ENCODE data around the gene IL34. TPM values are rescaled to one million over a fixed set of nuclear protein-coding genes. Genes with fewer than 3 reads are reported as not detected.
A peak's percentile ranks its signal among the peaks of the same experiment; 100 is the strongest.

IL34 gene
- total and polyA plus RNA-seq, 2 of the 13 experiments (the other 11 are each of a cell fraction or from before 2014, with no cell fraction given) = 1.2 to 1.3 TPM

DNA sequence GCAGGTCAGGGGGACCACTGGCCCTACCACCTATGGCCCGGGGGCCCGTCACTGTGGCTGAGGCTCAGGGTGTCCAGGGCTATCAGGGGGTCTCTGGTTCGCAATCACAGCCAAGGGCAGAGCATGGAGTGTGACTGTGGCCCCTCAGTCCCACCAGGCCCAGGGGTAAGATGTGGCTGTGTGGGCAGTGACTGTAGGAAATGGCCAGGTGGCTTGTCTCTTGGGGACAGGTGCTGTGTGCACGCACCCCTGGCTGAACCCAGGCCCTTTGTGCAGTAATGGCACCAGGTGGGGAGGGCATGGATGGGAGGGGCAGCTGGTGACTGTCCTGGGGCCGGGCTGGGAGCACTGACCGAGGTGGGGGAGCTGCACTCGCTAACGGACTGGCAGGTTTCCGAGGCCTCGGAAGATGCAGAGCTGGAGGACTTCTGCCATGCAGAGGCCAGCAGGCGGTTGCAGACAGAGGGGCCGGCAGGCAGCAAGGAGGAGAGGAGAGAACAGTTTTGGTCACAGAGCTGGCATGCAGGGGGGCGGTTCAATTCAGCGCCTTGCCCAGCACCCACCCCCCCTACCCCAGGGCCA is 18.8 kb downstream of the IL34 start:
- FAIRE-seq (no peak), ATAC-seq (no peak), DNase-seq (ENCODE audit: low spot score) (no peak)
- intact Hi-C loops (cut with micrococcal nuclease; ENCODE audit: unreplicated experiment) = no loop called here
- Histone ChIP-seq H3K4me2 (ENCODE audit: low read depth, low read length) (no peak overlapping the region), H4K20me1 (ENCODE audit: insufficient read depth, low read length) (peaks cover 32% of the 10 kb centered on the region), H3K9me3 (ENCODE audit: low read length) (no peaks in the 10 kb centered on the region), H2AFZ (ENCODE audit: low read length) (no peak overlapping the region), H3K27me3 (ENCODE audit: control insufficient read depth in 1 of 2, insufficient read depth in 2 of 2, low read length in 2 of 2) (no peaks in the 10 kb centered on the region), H3K27ac (ENCODE audit: extremely low read length, insufficient read depth, low read length) (no peak overlapping the region), H3K36me3 (replicated peaks in 1 of 2; ENCODE audit: control insufficient read depth in 1 of 2, insufficient read depth in 2 of 2, low read length in 2 of 2) (peaks cover 41 to 72% of the 10 kb centered on the region in 2 experiments), H3K4me1 (ENCODE audit: insufficient read depth, low read length) (no peaks in the 10 kb centered on the region), H3K9ac (ENCODE audit: insufficient read depth, low read depth, low read length) (no peak overlapping the region), H3K4me3 (replicated peaks in 1 of 3; ENCODE audit: insufficient read depth in 1 of 3, low read depth in 2 of 3, low read length in 3 of 3) (no peak overlapping the region), H3K79me2 (ENCODE audit: insufficient read depth, low read length) (peaks cover 9% of the 10 kb centered on the region)
- ChIA-PET CTCF (ENCODE audit: low intra/inter-chr PET ratio, low total read pairs) (no interaction called here), POLR2A (interaction anchor here (1.0 to 4.2 kb wide), 3 partner anchors 17 to 73 kb away, joined by 3 to 27 read pairs (median 4); no protein-coding TSS in a partner anchor)
- in situ Hi-C loops (cut with HindIII; ENCODE audit: extremely low pct_ligation_motif_present, low pct_unique_long_range_greater_than_20kb) = no loop called here
- BruUV-seq (replicated peaks) = no TSS peak
- TF ChIP-seq POLR2A (IDR thresholded peaks at IDR 0.05; ENCODE audit: insufficient read depth in 1 of 2, low read depth in 2 of 2, low read length in 2 of 2) = peak in 1 of 2 experiments; percentile 39; a peak in 1 of 4 replicates
- peak; percentile 57 for TF ChIP-seq AGO2 (optimal IDR thresholded peaks at IDR 0.05; ENCODE audit: low read depth, low read length)
- no peak for TF ChIP-seq ZNF431 (CRISPR knock-in tag; IDR thresholded peaks at IDR 0.05; ENCODE audit: borderline replicate concordance, low read depth)
- 0 out of 2 replicates have a peak, but pooled peaks have one; percentile 35 for TF ChIP-seq POLR2AphosphoS5 (IDR thresholded peaks at IDR 0.05; ENCODE audit: low read depth, low read length)
- 0 out of 2 replicates have a peak, but pooled peaks have one; percentile 21 for TF ChIP-seq HNRNPL (IDR thresholded peaks at IDR 0.05; ENCODE audit: low read depth, low read length)
- TF ChIP-seq RBM22 (optimal IDR thresholded peaks at IDR 0.05; ENCODE audit: low read length) = peak; percentile 55
- peak; percentile 8 for TF ChIP-seq ZNF687 (CRISPR knock-in tag; IDR thresholded peaks at IDR 0.05)
- TF ChIP-seq RBM39 (IDR thresholded peaks at IDR 0.05; ENCODE audit: low read depth, low read length, poor library complexity, severe bottlenecking) = peak; percentile 39
- no peak for TF ChIP-seq ZNF282 (IDR thresholded peaks at IDR 0.05; ENCODE audit: partially characterized antibody)
- TF ChIP-seq JUN (CRISPR knock-in tag; IDR thresholded peaks at IDR 0.05) = no peak
- WGBS (ENCODE audit: low lambda C conversion rate) = 97% methylated on average over 11 of the region's 14 CpGs
